Brain microvascular endothelial cell (primary cell): ENCODE measurements around the gene MYLIP.

Experiments
- DNase-seq: peaks from one replicate; pipeline ENCODE4 v3.0.0-alpha.2; 2020
- H3K27ac ChIP-seq: fragments of 250-450 bp; sonication (Bioruptor Pico); 2 replicates; pipeline ENCODE4 v1.5.1; 2020; ENCODE audit warnings: mild to moderate bottlenecking, moderate library complexity
- H3K27me3 ChIP-seq: fragments of 250-450 bp; sonication (Bioruptor Pico); replicated peaks from 2 replicates; pipeline ENCODE4 v1.5.1; 2020; ENCODE audit warnings: mild to moderate bottlenecking
- H3K36me3 ChIP-seq: fragments of 250-450 bp; sonication (Bioruptor Pico); replicated peaks from 2 replicates; pipeline ENCODE4 v1.5.1; 2020; ENCODE audit warnings: mild to moderate bottlenecking
- H3K4me3 ChIP-seq: 2 replicates; pipeline ENCODE4 v1.5.1; 2011; ENCODE audit warnings: low read depth, mild to moderate bottlenecking, control low read depth, low read length, moderate library complexity
- CTCF ChIP-seq: IDR thresholded peaks from 2 replicates; pipeline ENCODE4 v1.5.1; 2011; ENCODE audit warnings: low read depth, mild to moderate bottlenecking, moderate library complexity, low read length, control low read depth, inconsistent platforms; ENCODE audit errors: missing control alignments
- in situ Hi-C: cut with HindIII; loops from 2 replicates; pipeline ENCODE4 v1.10.0; 2017; ENCODE audit warnings: low sequenced_read_pairs, low pct_ligation_motif_present

The MYLIP gene

GRCh38 chr6:16108921-16109658 is 19.8 kb upstream of the MYLIP start:
- Histone ChIP-seq H3K27ac (no peak overlapping the region), H3K4me3 (no peak overlapping the region), H3K36me3 (no peaks in the 10 kb centered on the region), H3K27me3 (no peaks in the 10 kb centered on the region)
- no peak for TF ChIP-seq CTCF
- DNase-seq: no peak
- in situ Hi-C loops: no loop called here

- H3K27ac ChIP-seq: no peak overlapping the region
These were observed 19.1 kb upstream of the MYLIP start for GRCh38 chr6:16109659-16110305.

GRCh38 chr6:16118825-16119224 is 10.1 kb upstream of the MYLIP start:
- H3K27ac ChIP-seq: no peak overlapping the region
- peaks cover 6% of the 10 kb centered on the region for H3K27me3 ChIP-seq
- in situ Hi-C loops: no loop called here
- no peaks in the 10 kb centered on the region for H3K36me3 ChIP-seq
- H3K4me3 ChIP-seq: no peak overlapping the region
- DNase-seq: no peak
- TF ChIP-seq CTCF: no peak

More at GRCh38 chr6:16109659-16110305, 19.1 kb upstream of the MYLIP start:
- in situ Hi-C loops: no loop called here
- no peaks in the 10 kb centered on the region for H3K36me3 ChIP-seq
- no peak overlapping the region for H3K4me3 ChIP-seq
- TF ChIP-seq CTCF: no peak
- no peaks in the 10 kb centered on the region for H3K27me3 ChIP-seq
- DNase-seq: no peak

- TF ChIP-seq CTCF: no peak
- Histone ChIP-seq H3K27me3 (peaks cover 16% of the 10 kb centered on the region), H3K27ac (no peak overlapping the region), H3K36me3 (no peaks in the 10 kb centered on the region), H3K4me3 (no peak overlapping the region)
- in situ Hi-C loops: no loop called here
- DNase-seq: no peak
These were observed 7.5 kb upstream of the MYLIP start for GRCh38 chr6:16121339-16121738.

GRCh38 chr6:16122197-16122596 is 6.7 kb upstream of the MYLIP start:
- Histone ChIP-seq H3K36me3 (no peaks in the 10 kb centered on the region), H3K27ac (no peak overlapping the region), H3K27me3 (peaks cover 16% of the 10 kb centered on the region), H3K4me3 (no peak overlapping the region)
- in situ Hi-C loops: no loop called here
- TF ChIP-seq CTCF: no peak
- no peak for DNase-seq
